Left ventricle myocardium inferior (tissue), 1 donor: Measurements from ENCODE around the gene ALPI. TPM values are rescaled to one million over a fixed set of nuclear protein-coding genes. Genes with fewer than 3 reads are reported as not detected.

Experiments
- DNase-seq: peaks from one replicate; pipeline ENCODE4 v3.0.0-alpha.2; 2020
- H3K27ac ChIP-seq: fragments of 200-600 bp; replicated peaks from 2 replicates; pipeline ENCODE4 v1.8.0; 2021
- H3K27me3 ChIP-seq: fragments of 200-600 bp; 2 replicates; pipeline ENCODE4 v1.8.0; 2021; ENCODE audit warnings: low read depth
- H3K36me3 ChIP-seq: fragments of 200-600 bp; 2 replicates; pipeline ENCODE4 v1.8.0; 2021
- H3K4me1 ChIP-seq: fragments of 200-600 bp; 2 replicates; pipeline ENCODE4 v1.8.0; 2021
- H3K4me3 ChIP-seq: fragments of 200-600 bp; 2 replicates; pipeline ENCODE4 v1.8.0; 2021; ENCODE audit warnings: mild to moderate bottlenecking, moderate library complexity
- H3K9me3 ChIP-seq: fragments of 200-600 bp; replicated peaks from 2 replicates; pipeline ENCODE4 v1.8.0; 2021
- CTCF ChIP-seq: fragments of 200-600 bp; IDR thresholded peaks from 2 replicates; pipeline ENCODE4 v1.8.0; 2021; ENCODE audit warnings: antibody characterized with exemption, mild to moderate bottlenecking, borderline replicate concordance
- intact Hi-C: fragments of 100-400 bp; cut with micrococcal nuclease; formaldehyde crosslinking; loops from one replicate; pipeline ENCODE4 v1.11.0; 2022
- total RNA-seq: library from RNA; stranded (reverse); fragmentation: NEBNext Ultra II Directional; extraction: Animal tissue kit (Norgen Biotek cat#: 25700); gene quantifications from one replicate; pipeline ENCODE4 v1.2.1, GENCODE V29; 2021
- donor health status: DM: no; HTN: yes; CAD: no; lungs with severe emphysema.

The ALPI gene
- total RNA-seq, 1 donor from 2014 or later: not detected

DNA sequence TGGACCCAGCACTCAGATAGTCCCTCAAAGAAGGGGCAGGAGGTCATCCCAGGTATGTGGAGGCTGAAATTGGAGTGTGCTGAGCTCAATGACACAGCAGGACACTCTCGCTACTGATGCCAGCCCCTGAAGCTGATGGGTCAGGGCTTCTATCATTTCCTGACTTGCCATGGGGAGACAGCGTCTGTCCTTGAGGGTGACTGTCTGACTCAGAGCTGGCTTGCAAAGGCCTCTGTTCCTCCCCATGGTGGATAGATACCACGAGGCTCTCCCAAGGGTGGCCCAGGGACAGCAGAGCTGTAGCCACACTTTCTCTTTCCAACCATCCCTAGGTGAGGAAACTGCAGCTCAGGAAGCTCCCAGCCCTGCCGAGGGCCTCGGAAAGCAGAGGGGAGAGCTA lies 38.5 kb upstream of the ALPI start:
- H3K27me3 ChIP-seq: peaks cover 100% of the 10 kb centered on the region
- DNase-seq: no peak
- H3K27ac ChIP-seq: no peak overlapping the region
- peaks cover 7% of the 10 kb centered on the region for H3K9me3 ChIP-seq
- TF ChIP-seq CTCF: no peak
- no peaks in the 10 kb centered on the region for H3K36me3 ChIP-seq
- H3K4me3 ChIP-seq: no peak overlapping the region
- intact Hi-C loops: no loop called here
- peaks cover 28% of the 10 kb centered on the region for H3K4me1 ChIP-seq

DNA sequence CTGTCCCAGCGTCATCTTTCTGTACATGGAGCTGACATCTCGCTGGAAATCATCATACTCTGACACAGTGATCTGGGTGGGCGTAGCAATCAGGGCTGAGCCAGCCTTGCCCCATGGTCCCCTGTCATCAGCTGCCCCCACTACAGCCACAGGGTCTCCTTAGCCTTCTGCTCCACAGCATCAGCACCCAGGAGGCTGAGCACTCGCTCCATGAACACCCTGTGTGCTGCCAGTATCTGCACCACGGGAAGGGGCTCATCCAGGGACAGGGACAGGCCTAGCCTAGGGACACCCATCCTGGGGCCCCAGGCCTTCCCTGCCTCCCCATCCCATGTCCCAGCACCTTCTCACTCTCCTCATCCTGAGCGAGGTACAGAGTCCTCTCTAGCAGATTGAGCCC lies 37.9 kb upstream of the ALPI start:
- peaks cover 28% of the 10 kb centered on the region for H3K4me1 ChIP-seq
- peaks cover 100% of the 10 kb centered on the region for H3K27me3 ChIP-seq
- H3K4me3 ChIP-seq: no peak overlapping the region
- peaks cover 12% of the 10 kb centered on the region for H3K9me3 ChIP-seq
- intact Hi-C loops: no loop called here
- no peak overlapping the region for H3K27ac ChIP-seq
- TF ChIP-seq CTCF: no peak
- no peaks in the 10 kb centered on the region for H3K36me3 ChIP-seq
- DNase-seq: no peak

GRCh38 chr2:232418466-232419244 lies 37.3 kb upstream of the ALPI start:
- H3K27ac ChIP-seq: no peak overlapping the region
- peak overlapping the region; percentile 52 for H3K4me3 ChIP-seq
- no peak for TF ChIP-seq CTCF
- no peaks in the 10 kb centered on the region for H3K36me3 ChIP-seq
- H3K27me3 ChIP-seq: peaks cover 99% of the 10 kb centered on the region
- H3K9me3 ChIP-seq: peaks cover 12% of the 10 kb centered on the region
- intact Hi-C loops: no loop called here
- H3K4me1 ChIP-seq: peaks cover 28% of the 10 kb centered on the region
- DNase-seq: no peak

DNA sequence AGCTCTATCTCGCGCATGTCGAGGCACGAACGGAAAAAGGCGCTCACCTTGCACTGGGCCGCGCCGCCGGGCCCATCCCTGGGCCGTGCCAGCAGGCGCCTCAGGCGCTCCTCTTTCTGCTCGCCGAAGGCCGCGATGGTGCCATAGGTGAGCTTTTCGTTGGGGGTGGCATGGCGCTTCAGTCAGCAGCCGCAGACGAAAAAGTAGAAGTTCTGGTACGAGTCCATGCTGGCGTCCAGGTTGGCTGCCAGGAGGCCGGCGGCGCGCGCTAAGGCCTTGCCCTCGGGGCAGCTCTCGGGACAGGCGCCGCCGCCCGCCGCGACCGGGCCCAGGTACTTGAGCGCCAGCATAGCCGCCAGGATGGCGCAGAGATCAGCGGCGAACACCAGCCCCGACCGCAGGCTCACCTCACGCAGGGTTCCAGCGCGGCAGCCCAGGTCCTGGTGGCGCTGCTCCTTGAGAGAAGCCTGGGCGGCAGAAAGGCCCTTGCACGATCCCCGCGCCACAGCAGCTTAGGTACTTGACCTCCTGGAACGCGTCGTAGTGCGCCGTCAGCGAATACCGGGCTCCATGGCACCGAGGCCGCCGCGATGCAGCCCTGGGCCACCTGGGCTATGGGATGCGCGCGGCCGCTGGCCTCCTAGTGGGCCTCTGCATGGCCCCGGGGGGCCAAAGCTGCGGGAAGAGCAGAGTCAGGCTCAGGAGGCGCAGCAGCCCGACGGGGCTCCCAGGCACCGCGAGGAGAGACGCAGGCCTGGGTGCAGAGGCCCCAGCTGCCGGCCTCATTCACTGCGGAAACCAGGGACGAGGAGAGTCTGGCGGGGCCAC lies 36.5 kb upstream of the ALPI start:
- H3K4me3 ChIP-seq: peak overlapping the region; percentile 52
- H3K36me3 ChIP-seq: no peaks in the 10 kb centered on the region
- peaks cover 28% of the 10 kb centered on the region for H3K4me1 ChIP-seq
- H3K9me3 ChIP-seq: peaks cover 12% of the 10 kb centered on the region
- peaks cover 99% of the 10 kb centered on the region for H3K27me3 ChIP-seq
- no peak overlapping the region for H3K27ac ChIP-seq
- no peak for TF ChIP-seq CTCF
- no peak for DNase-seq
- intact Hi-C loops: no loop called here

- intact Hi-C loops: no loop called here
- Histone ChIP-seq H3K27ac (no peak overlapping the region), H3K4me1 (peaks cover 28% of the 10 kb centered on the region), H3K9me3 (peaks cover 12% of the 10 kb centered on the region), H3K4me3 (peak overlapping the region; percentile 46), H3K36me3 (no peaks in the 10 kb centered on the region), H3K27me3 (peaks cover 99% of the 10 kb centered on the region)
- no peak for TF ChIP-seq CTCF
- DNase-seq: no peak
These were observed 35.9 kb upstream of the ALPI start for GRCh38 chr2:232420073-232420454.
